GM21360 (cell line): Measurements from ENCODE around the gene MN1.

Experiments used
- ATAC-seq: cut with Tn5 transposase; IDR thresholded peaks from one replicate; pipeline ENCODE4 v1.9.1; 2021; ENCODE audit warnings: mild to moderate bottlenecking, moderate library complexity; ENCODE audit not compliant: unreplicated experiment

The MN1 gene

GRCh38 chr22:27765706-27766291 lies 35.8 kb downstream of the MN1 start:
- no peak for ATAC-seq

- ATAC-seq = no peak
Measured at GRCh38 chr22:27764722-27765236, 36.8 kb downstream of the MN1 start.

- no peak for ATAC-seq
Measured at GRCh38 chr22:27761665-27762064, 39.9 kb downstream of the MN1 start.

GRCh38 chr22:27761000-27761399 lies 40.6 kb downstream of the MN1 start:
- ATAC-seq = no peak

- ATAC-seq = no peak
Measured at GRCh38 chr22:27760474-27760873, 41.1 kb downstream of the MN1 start.

GRCh38 chr22:27757928-27758525 lies 43.5 kb downstream of the MN1 start:
- ATAC-seq = no peak

GRCh38 chr22:27756212-27756660 lies 45.3 kb downstream of the MN1 start:
- ATAC-seq = no peak

GRCh38 chr22:27755521-27756211 lies 45.9 kb downstream of the MN1 start:
- ATAC-seq = no peak

- no peak for ATAC-seq
Measured at GRCh38 chr22:27754888-27755480, 46.6 kb downstream of the MN1 start.

- no peak for ATAC-seq
Measured at GRCh38 chr22:27754247-27754887, 47.2 kb downstream of the MN1 start.

- no peak for ATAC-seq
Measured at GRCh38 chr22:27752771-27753170, 48.8 kb downstream of the MN1 start.

GRCh38 chr22:27752141-27752540 lies 49.4 kb downstream of the MN1 start:
- no peak for ATAC-seq

- no peak for ATAC-seq
Measured at GRCh38 chr22:27751277-27752070, 50.1 kb downstream of the MN1 start.

GRCh38 chr22:27750584-27751265 lies 50.8 kb downstream of the MN1 start:
- ATAC-seq = no peak

GRCh38 chr22:27749597-27750225 lies 51.8 kb downstream of the MN1 start:
- ATAC-seq = no peak

GRCh38 chr22:27748751-27749191 lies 52.8 kb downstream of the MN1 start:
- ATAC-seq = no peak

- no peak for ATAC-seq
Measured at GRCh38 chr22:27748349-27748748, 53.2 kb downstream of the MN1 start.

GRCh38 chr22:27747396-27748221 lies 53.9 kb downstream of the MN1 start:
- ATAC-seq = no peak
